Fibroblast of lung (primary cell): ENCODE measurements around the gene ETFRF1.

Experiments
- EZH2 ChIP-seq: IDR thresholded peaks from 2 replicates; pipeline ENCODE4 v1.5.1; 2012; ENCODE audit warnings: low read length, control low read depth, mild to moderate bottlenecking; ENCODE audit errors: missing control alignments
- TF ChIP-seq, protein P1 (sequence below), 2 donors: IDR thresholded peaks in 1 of 2; conservative IDR thresholded peaks in 1 of 2; 1 replicate in 1 of 2; 2 replicates in 1 of 2; pipeline ENCODE4 v1.5.1; 2011 to 2012; ENCODE audit warnings: low read length in 2 of 2, control low read depth in 1 of 2, inconsistent platforms in 1 of 2, low read depth in 1 of 2, mild to moderate bottlenecking in 1 of 2

DNA sequence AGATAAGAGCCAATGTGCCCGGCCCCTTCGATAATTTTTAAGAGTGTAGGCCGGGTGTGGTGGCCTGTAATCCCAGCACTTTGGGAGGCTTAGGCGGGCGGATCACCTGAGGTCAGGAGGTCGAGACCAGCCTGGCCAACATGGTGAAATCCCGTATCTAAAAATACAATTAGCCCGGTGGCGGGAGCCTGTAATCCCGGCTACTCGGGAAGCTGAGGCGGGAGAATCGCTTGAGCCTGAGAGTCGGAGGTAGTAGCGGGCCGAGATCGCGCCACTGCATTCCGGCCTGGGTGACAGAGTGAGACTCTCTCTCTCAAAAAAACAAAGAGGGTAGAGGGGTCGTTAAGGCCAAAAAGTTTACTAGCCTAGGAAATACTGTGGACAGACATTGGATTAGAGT, 53.1 kb downstream of the ETFRF1 start:
- TF ChIP-seq, protein P1, sequence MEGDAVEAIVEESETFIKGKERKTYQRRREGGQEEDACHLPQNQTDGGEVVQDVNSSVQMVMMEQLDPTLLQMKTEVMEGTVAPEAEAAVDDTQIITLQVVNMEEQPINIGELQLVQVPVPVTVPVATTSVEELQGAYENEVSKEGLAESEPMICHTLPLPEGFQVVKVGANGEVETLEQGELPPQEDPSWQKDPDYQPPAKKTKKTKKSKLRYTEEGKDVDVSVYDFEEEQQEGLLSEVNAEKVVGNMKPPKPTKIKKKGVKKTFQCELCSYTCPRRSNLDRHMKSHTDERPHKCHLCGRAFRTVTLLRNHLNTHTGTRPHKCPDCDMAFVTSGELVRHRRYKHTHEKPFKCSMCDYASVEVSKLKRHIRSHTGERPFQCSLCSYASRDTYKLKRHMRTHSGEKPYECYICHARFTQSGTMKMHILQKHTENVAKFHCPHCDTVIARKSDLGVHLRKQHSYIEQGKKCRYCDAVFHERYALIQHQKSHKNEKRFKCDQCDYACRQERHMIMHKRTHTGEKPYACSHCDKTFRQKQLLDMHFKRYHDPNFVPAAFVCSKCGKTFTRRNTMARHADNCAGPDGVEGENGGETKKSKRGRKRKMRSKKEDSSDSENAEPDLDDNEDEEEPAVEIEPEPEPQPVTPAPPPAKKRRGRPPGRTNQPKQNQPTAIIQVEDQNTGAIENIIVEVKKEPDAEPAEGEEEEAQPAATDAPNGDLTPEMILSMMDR (conservative IDR thresholded peaks at IDR 0.05 in 1 of 2, IDR thresholded peaks at IDR 0.05 in 1 of 2; ENCODE audit: low read depth in 1 of 2, low read length in 2 of 2): no peak
- TF ChIP-seq EZH2: no peak
